Activated CD4-positive, alpha-beta T cell treated with anti-CD3 and anti-CD28 coated beads, Interleukin-2, amount 50 U/mL, for 4 hours (primary cell): Measurements from ENCODE around the gene HSPB9.
A peak's percentile ranks its signal among the peaks of the same experiment; 100 is the strongest.

Experiments used
- DNase-seq, 2 experiments: peaks; one replicate each; pipeline ENCODE4 v3.0.0-alpha.2; 2020

Gene HSPB9

GRCh38 chr17:42122371-42123303, at the start of gene HSPB9:
TSS of gene HSPB9 (plus strand) at chr17:42122804. CDS start at chr17:42122851, 47 bp downstream.
- no peak for DNase-seq

DNA sequence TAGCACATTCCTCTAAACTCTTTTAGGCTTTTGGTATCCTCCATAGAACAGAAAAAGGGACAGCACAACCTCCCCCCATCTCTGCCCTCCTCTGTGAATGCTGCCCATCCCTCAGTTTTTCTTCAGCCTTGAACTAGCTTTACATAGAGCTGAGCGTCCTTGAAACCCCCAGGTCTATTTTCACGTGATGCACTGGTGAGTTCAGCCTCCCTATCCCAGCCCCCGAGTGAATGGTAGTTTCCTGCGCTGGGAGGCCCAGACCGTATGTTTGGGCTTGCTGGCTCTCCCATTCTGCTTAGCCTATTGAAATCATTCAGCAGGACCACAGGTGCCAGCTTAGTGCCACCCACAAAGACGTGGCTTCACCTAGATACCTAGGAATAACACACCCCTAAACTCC, 46.8 kb upstream of the HSPB9 start:
- DNase-seq: no peak

- no peak for DNase-seq
Observed at GRCh38 chr17:42076797-42077559, 45.6 kb upstream of the HSPB9 start.

- DNase-seq: no peak
Observed at GRCh38 chr17:42077755-42078154, 44.8 kb upstream of the HSPB9 start.

DNA sequence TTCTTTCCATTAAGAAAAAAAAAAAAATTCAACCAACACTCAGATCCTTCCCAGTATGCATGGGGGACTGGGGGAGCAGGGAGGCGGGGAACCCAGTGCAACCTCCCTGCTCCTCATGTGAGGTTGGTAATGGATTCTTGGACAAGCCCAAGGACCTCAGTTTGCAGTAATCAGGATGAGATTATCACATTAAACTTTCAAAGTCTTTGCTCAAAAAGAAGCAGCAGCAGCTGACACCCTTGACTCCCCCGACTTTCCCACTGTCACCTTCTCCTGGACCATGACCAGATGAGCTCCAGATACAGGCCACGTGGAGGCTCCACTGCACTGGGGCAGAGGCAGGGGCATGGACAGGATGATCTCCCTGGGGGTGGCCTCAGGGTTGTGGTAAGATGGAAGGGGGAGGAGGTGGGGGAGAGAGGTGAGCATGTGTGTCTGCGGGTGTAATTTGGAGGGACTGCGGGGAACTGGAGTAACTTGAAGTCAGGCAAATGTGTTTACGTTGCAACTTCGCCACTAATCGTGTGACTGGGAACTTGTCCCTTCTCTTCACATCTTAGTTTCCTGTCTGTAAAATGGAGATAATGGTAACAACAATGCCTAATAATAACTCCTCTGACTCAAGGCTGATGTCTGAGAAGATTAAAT, 44.1 kb upstream of the HSPB9 start:
- no peak for DNase-seq

GRCh38 chr17:42079541-42079940, 43.1 kb upstream of the HSPB9 start:
- DNase-seq: no peak

GRCh38 chr17:42081516-42082129, 41.0 kb upstream of the HSPB9 start:
- no peak for DNase-seq

DNA sequence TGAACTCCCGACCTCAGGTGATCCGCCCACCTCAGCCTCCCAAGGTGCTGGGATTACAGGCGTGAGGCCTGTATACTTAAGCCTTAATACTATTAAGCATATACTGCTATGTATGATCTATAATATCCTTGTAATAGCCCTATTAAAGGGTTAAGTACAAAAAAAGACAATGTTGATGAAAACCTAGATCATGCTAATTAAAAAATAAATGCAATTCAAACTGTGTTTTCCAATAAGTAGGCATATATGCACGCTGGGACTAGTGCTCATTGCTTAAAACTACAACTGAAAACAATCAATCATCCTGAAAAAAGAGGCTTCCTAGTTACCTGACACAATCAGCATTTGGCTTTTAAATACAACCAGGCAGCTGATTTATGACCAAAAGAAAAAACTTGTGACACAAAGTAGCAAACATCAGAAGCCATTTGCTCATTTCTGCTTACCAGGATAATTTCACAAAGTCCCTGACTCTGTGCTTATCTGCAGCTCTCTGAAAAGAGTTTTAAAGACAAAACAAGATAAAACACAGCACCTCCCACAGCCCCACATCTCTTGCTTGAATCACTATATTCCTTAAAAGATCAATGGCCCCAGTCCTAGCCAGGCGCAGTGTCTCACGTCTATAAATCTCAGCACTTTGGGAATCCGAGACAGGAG, 35.4 kb upstream of the HSPB9 start:
- no peak for DNase-seq

GRCh38 chr17:42087736-42088705, 34.6 kb upstream of the HSPB9 start:
- no peak for DNase-seq

DNA sequence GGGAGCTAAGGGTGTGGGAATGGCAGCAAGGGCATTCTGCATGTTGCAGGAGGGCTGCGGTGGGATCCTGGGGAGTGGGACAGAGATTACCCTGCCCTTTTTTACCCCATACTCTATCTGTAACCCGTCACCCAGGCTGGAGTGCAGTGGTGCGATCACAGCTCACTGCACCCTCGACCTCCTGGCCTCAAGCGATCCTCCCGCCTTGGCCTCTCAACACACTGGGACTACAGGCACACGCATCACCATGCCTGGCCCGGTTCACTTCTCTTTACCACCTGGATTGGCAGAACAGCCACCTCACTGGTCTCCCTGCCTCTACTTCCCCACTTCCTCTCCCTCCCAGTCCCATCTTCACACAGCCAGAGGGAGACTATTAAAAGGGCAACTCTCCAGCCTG, 33.9 kb upstream of the HSPB9 start:
- no peak for DNase-seq

DNA sequence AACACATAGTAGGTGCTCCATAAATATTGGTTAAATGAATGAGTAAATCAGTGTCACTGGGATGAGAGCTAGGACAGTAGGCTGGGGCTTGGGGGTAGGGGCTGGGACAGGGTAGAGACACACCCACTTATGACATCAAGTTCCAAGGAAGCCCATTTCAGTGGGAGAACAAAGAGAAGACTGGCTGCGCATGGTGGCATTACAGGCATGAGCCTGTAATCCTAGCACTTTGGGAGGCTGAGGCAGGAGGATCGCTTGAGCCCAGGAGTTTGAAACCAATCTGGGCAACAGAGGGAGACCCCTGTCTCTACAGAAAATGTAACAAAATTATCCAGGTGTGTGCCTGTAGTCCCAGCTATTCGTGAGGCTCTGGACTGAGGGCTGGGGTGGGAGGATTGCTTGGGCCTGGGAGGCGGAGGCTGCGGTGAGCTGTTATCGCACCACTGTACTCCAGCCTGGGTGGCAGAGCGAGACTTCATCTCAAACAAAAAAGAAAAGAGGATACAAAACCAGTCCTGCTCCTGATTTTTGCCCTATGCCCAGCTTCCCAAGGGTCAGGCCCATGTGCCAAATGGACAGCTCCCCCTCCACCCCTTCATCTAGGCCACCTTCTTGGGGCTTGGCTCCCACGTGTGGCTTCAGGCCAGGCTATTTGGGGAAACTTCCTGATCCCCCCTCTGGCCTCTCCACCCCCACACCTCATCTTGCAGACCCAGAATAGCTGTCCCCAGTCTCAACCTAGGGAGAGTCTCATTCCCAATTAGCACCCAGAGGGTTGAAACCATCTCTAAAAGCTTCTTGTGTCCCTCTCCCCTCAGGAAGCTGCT, 31.4 kb upstream of the HSPB9 start:
- no peak for DNase-seq

- DNase-seq: no peak
Observed at GRCh38 chr17:42092939-42093338, 29.7 kb upstream of the HSPB9 start.

GRCh38 chr17:42094375-42095069, 28.1 kb upstream of the HSPB9 start:
- DNase-seq: no peak

GRCh38 chr17:42096360-42097111, 26.1 kb upstream of the HSPB9 start:
- no peak for DNase-seq

DNA sequence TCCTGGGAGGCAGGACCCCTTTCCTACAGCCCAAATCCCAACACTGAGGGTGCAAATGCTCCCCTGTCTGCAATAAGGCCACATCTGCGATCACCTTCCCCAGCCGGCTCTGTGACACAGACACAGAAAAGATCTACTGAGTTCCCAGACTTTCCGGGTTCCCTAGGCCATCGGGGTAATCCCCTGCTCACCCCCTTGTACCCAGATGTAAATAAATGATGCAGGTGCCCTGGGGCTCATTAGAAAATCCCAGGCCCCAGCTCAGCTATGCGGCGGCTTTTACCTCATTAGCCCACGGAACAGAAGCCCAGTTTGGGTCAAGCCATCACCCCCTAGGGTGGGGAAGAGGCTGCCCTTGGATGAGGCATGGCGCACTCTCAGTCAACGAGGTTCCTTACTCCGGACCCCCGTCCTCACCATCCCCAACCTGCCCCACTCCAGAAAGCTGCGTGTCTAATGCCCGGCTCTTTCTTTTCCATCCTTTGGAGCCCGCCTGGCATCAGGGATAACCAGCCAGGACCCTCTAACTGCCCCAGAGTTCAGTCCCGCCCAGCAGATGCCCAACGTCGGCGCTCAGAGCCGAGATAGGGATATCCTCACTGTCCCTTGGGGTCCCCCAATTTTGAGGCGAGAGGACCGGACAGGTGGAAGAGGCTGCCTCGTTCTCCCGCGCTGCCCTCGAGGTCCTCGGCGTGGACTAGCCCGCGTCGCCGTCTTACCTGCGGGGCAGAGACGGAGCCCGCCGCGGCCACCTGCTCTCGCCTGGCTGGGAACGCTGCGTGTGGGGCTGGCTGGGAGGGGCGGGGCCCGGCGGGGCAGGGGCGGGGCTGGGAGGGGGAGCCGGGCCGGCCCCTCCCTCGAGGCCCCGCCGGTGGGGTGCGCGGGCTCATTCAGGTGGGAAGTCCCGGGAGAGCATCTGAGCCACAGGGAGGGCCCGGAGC, 24.6 kb upstream of the HSPB9 start, which contains the start of gene ZNF385C:
Gene ZNF385C (minus strand): TSS at position 783 of the 941 bp plus-strand sequence. CDS start 35,417 bp downstream, outside the sequence.
- DNase-seq: peak; percentile 46 to 48

DNA sequence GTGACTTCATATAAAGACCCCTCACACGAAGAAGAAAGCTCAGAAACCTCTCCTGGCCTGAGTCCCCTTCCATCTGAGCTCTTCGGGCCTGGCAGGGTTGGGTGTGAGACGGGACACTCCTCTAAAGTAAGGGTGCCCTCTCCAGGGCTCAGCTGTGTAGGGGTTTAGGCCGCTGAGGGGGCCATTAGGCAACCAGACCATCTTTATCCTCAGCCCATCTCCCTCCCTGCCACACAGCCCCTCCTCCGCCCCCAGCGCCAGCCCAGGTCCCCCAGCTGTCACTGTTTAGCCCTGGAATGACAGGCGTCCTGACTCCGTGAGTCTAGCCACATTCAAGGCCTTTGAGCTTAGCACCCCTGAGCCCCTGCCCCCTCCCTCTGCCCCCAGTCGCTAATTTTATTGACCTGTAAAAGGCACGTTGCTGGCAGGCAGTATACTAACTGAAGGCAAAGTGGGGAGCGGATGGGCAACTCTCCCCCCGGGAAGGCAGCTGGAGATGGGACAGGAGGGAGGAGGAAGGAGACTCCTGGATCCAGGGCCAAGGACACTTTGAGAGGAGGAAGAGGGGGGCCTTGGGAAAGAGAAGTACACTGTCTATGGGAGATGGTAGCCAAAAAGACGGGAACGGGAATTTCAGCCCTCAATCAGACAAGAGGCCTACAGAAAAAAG, 23.7 kb upstream of the HSPB9 start:
- no peak for DNase-seq
